IPS DF 4.7 (cell line): ENCODE measurements around the gene SORD.
"Not testable (repeated sequence)": the region's sequence is repeated elsewhere in the genome, so short reads cannot be mapped to it uniquely, and the experiment has no call there.

Experiments
- DNase-seq: peaks from one replicate; pipeline ENCODE4 v3.0.0-alpha.2; 2013; ENCODE audit warnings: low spot score; ENCODE audit errors: extremely low read depth

SORD gene

GRCh38 chr15:45093622-45094357 lies 70.8 kb downstream of the SORD start:
- no peak for DNase-seq

- DNase-seq = no peak
Measured at GRCh38 chr15:45094358-45094730, 71.3 kb downstream of the SORD start.

- DNase-seq = no peak
Measured at GRCh38 chr15:45095661-45096060, 72.7 kb downstream of the SORD start.

GRCh38 chr15:45097466-45097865 lies 74.5 kb downstream of the SORD start:
- no peak for DNase-seq

GRCh38 chr15:45099549-45100165 lies 76.7 kb downstream of the SORD start:
- DNase-seq = no peak

GRCh38 chr15:45100884-45101625 lies 78.1 kb downstream of the SORD start:
- no peak for DNase-seq

- no peak for DNase-seq
Measured at GRCh38 chr15:45101749-45102148, 78.8 kb downstream of the SORD start.

- no peak for DNase-seq
Measured at GRCh38 chr15:45102226-45102625, 79.2 kb downstream of the SORD start.

GRCh38 chr15:45104170-45104569 lies 81.2 kb downstream of the SORD start:
- not testable (repeated sequence) for DNase-seq

GRCh38 chr15:45105586-45105985 lies 82.6 kb downstream of the SORD start:
- DNase-seq = no peak

- no peak for DNase-seq
Measured at GRCh38 chr15:45106002-45106790, 83.2 kb downstream of the SORD start.

- DNase-seq = no peak
Measured at GRCh38 chr15:45107941-45108630, 85.1 kb downstream of the SORD start.

- DNase-seq = no peak
Measured at GRCh38 chr15:45110256-45110820, 87.3 kb downstream of the SORD start.

- no peak for DNase-seq
Measured at GRCh38 chr15:45111390-45112142, 88.6 kb downstream of the SORD start.

- DNase-seq = no peak
Measured at GRCh38 chr15:45112143-45112590, 89.2 kb downstream of the SORD start.

- DNase-seq = no peak
Measured at GRCh38 chr15:45112591-45113379, 89.8 kb downstream of the SORD start.

GRCh38 chr15:45113380-45113990 lies 90.5 kb downstream of the SORD start:
- no peak for DNase-seq

- no peak for DNase-seq
Measured at GRCh38 chr15:45114076-45114750, 91.2 kb downstream of the SORD start, which contains the start of the genes DUOX2 and DUOXA2. TSS of gene DUOX2 (minus strand) at chr15:45114172. CDS start at chr15:45113411, 761 bp downstream. TSS of gene DUOXA2 (plus strand) at chr15:45114326. CDS start at chr15:45114606, 280 bp downstream.
